GM04504 (cell line): ENCODE measurements around the gene PALB2.
"Not testable (repeated sequence)": the region's sequence is repeated elsewhere in the genome, so short reads cannot be mapped to it uniquely, and the experiment has no call there.

ENCODE experiments used
- DNase-seq: peaks from one replicate; pipeline ENCODE4 v3.0.0-alpha.2; 2012; ENCODE audit warnings: low read depth

Gene PALB2

DNA sequence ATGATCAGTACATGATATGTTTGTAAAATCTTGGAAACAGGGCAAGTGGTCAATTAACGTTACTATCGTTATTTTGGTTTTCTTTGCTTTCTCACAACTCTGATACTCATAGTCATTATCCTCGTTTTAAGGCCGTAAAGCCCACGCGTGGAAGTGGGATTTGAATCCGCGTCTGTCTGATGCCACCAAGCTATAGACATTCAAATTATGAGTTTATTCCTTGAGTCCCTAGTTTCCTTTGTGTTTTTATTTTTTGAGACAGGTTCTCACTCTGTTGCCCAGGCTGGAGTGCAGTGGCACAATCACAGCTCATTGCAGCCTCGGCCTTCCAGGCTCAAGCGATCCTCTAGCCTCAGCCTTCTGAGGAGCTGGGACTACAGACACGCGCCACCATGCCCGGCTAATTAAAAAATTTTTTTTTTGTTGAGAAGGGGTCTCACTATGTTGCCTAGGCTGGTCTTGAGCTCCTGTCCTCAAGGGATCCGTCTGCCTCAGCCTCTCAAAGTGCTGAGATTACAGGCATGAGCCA, 1.2 kb upstream of the PALB2 start:
- DNase-seq = no peak

DNA sequence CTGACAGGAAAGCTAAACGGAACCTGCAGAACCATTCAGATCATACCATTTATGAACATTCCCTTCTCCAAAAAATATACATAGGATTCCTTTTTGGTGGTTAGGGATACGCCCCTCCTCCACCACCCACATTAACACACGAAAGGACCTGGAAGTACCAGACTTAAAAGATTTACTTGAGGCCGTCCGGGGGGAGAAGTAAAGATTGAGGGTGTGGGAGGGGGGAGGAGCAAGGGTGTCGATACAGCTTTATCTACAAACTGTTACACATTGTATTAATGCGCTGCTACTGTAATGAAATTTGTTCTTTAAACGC, 537 bp downstream of the PALB2 start:
- DNase-seq = no peak

DNA sequence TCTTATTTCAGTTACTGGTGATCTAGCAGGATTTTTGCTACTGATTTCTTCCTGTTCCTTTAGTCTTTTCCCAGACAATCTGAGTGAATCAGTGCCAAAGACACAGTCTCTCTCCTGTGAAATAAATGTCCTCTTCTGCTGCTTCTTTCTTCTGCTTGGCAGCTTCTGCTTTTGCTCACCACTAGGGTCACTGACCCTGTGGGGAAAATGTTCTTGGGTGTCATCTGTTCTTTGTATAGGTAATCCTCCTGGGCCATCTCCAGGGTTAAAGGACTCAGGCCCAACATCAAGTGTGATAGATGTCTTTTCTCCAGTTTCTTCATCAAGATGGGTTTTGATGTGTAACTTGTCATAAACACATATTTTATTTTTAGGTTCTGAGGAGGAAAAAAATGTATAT, 5.2 kb downstream of the PALB2 start:
- no peak for DNase-seq

DNA sequence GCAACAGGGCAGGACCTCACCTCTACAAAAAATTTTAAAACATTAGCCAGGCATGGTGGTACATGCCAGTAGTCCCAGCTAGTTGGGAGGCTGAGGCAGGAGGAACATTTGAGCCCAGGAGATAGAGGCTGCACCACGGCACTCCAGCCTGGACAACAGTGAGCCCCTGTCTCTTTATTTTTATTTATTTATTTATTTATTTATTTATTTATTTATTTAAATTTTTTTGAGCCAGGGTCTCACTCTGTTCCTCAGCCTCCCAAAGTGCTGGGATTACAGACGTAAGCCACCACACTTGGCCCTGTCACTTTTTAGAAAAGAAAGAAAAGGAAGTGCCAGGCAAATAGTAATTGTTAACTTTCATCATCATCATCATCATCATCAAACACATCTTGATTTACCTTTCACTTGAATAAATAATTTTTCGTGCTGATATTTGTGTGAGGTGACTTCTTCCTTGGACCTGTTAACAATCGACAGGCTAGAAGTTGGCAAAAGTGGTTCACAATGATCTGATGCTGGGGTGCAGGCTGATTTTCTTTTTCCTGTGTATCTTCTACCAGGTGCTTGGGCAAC, 6.6 kb downstream of the PALB2 start:
- DNase-seq = no peak

DNA sequence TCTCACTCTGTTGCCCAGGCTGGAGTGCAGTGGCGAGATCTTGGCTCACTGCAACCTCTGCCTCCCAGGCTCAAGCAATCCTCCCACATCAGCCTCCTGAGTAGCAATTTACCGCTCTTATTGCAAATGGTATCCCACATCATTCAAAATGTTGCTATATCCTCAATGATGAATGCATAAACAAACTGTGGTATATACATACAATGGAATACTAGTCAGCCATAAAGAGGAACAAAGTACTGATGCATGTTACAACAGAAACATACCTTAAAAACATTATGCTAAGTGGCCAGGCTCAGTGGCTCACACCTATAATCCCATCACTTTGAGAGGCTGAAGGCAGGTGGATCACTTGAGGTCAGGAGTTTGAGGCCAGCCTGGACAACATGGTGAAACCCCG, 9.2 kb downstream of the PALB2 start:
- not testable (repeated sequence) for DNase-seq

DNA sequence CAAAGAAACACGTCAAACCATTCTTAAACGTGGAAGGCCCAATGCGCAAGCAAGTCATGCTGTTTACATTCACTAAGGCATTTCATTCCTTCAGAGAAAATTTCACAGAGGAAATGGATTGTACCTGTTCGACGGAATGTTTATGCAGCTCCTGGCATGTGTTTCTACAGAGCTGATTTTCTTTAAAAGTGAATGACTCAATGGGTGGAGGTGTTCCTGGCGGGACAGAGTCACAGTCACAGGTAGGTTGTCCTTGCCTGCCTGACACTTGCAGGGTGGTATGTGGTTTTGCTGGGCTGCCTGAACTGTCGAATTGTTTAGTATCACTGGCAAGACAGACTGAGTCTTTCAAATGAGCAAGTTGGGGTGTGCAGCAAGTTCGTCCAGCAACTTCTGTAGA, 11.6 kb downstream of the PALB2 start:
- no peak for DNase-seq

DNA sequence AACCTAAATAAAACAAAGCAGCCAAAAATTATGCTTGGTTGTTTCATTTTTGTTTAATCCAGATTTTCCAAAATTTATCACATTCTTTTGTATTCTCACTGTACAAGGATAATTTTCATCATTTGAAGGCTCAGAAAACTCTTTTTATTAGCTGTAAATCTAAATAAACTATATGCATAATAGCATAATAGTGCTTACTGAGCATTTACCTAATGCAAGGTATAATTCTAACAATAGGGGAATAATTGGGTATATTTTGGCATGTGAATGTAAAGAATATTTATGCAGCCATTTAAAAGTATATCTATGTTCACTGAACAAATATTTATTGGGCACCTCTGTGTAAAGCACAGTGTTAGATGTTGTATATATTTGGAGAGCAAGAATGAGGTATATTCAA, 17.0 kb downstream of the PALB2 start:
- no peak for DNase-seq

DNA sequence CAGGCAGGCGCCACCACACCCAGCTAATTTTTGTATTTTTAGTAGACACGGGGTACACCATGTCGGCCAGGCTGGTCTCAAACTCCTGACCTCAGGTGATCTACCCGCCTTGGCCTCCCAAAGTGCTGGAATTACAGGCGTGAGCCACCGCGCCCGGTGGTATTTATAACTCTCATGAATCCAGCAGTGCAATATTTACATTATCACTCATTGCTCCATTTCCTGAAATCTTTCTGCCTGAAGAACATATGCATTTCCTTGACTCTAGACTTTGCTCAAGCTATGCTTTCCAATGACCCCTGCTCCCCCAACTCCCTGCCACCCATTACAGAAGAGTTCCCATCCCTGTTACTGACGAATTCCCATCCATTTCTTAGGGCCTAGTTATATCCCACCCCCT, 25.3 kb downstream of the PALB2 start:
- DNase-seq = no peak

DNA sequence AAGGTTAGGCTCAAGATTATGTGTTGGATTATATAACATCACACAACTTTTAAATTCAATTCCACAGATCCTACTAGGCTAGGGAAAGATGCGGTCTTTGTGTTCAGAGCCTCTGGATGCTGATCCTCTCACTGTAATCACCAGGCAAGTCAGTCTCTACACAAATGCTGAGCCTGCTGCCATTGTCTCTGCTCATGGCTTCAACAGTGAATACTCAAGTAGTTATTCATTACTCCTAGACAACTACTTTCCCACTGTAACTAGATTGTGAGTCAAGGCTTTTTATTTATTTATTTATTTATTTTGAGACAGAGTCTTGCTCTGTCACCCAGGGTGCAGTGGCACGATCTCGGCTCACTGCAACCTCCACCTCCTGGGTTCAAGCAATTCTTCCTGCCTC, 29.2 kb downstream of the PALB2 start:
- no peak for DNase-seq

DNA sequence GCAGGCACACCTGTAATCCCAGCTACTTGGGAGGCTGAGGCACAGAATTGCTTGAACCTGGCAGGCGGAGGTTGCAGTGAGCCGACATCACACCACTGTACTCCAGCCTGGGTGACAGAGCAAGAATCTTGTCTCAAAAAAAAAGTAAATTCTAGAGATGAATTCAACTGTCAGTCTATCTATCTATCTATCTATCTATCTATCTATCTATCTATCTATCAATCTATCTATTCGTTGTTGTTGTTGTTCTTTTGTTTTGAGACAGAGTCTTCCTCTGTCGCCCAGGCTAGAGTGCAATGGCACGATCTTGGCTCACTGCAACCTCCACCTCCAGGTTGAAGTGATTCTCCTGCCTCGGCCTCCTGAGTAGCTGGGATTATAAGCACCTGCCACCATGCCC, 30.2 kb downstream of the PALB2 start:
- not testable (repeated sequence) for DNase-seq

DNA sequence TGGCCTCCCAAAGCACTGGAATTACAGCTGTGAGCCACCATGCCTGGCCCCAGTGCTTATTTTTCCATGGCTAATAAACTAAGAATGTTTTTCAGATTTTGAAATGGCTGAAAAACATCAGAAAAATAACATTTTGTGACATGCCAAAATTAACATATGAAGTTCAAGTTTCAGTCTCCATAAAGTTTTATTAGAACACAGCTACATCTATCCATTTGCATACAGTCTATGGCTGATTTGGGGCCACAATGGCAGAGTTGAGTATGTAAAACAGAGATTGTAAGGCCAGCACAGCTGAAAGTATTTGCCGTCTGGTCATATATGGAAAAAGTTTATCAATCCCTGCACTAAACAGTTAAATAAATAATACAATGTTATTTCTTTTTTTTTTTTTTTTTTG, 31.2 kb downstream of the PALB2 start:
- no peak for DNase-seq

DNA sequence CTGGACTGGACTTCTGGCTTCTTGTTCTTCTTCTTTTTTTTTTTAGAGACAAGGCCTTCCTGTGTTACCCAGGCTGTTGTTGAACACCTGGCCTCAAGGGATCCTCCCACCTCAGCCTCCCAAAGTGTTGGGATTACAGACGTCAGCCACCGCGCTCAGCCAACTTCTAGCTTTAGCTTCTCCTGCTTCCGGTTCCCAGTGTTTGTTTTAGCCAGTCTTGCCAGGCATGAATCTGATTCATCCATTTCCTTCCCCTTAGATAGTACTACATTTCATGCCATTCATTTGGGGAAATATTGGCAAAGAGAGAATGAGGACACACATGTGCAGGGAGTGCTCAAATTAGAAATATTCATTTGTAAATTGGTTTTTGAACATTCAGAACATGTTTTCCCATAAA, 32.9 kb downstream of the PALB2 start:
- DNase-seq = no peak

DNA sequence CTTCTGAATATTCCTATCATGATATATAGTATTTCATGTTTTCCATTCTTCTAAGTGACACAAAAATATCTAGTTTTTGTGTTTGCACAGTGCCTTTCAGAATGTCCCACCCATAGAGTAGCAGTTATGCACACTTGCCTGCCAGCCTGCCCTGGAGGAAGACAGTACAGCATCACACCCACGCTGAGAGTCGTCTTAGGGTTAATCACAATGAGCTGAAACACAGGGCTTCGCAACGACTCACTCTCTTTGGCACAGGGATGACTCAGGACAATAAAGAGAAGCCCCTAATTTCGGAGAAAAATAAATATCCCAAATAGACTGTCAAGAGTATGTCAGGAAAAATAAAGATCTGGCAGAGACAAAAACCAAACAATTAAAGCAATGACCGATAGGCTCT, 33.4 kb downstream of the PALB2 start:
- DNase-seq = no peak

DNA sequence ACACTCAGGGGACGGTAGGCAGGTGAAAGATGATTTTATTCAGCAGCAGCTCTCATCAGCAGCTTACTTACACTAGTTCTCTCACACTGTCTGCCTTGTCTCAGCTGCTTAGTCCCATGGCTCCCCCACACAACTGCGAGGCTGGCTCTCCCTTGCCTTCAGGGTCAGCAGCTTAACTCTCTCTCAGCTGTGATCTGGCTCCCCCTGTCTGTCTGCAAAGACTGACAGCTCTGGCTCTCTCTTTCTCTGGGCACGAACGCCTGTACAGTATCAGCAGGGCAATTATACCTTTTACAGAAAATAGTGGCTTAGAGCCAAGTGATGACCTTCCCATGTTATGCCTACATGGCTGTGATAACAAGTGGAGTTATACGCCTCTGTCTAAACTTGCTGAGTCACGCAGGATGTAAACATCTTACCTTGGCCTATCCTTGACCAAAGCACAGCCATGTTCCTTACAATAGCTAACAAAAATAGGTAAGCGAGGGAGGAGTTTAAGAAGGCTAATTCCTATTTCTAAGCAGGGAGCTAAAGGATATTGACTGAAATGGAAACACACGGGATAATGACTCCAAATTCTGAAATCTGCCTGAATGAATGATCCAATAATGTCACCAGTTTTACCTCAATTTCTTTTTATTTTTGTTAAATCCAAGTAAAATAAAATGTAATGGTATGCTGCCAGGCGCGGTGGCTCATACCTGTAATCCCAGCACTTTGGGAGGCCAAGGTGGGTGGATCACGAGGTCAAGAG, 43.9 kb downstream of the PALB2 start:
- DNase-seq = no peak

DNA sequence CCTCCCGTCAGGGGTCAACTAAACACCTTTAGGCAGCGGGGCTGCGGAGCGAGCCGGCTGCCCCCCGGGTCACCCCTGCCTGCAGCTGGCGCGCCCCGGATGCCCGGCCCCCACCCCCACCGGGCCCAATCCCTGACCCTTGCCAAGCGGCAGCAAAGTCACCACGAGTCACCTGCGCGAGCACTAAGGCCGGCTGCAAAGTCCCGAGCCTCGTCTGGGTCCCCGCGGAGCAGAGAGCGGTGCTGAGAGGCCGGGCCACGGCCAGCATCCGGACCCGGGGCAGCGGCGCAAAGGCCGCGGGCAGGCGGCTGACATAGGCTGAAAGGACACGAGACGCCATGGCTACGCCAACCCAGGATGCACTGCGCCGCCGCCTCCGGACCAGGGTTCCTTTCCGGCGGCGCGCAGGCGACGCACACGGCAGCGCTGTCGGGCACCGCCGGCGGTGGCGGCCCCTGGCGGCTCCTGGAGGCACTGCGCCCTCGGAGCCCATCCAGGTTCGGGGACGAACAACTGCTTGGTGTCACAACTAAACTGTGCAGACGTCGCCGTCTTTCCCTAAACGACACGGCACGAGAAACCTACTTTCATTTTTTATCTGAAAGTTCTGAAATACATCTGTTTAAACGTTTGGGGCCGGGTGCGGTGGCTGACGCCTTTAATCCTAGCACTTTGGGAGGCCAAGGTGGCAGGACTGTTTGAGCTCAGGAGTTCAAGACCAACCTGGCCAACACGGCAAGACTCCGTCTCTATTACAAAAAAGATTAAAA, 45.0 kb downstream of the PALB2 start, which contains the start of gene NDUFAB1:
Gene NDUFAB1, minus strand, starts transcription at position 366 of the 770 bp plus-strand sequence. Its CDS starts 26 bp downstream, at position 340.
- peak; percentile 65 for DNase-seq

DNA sequence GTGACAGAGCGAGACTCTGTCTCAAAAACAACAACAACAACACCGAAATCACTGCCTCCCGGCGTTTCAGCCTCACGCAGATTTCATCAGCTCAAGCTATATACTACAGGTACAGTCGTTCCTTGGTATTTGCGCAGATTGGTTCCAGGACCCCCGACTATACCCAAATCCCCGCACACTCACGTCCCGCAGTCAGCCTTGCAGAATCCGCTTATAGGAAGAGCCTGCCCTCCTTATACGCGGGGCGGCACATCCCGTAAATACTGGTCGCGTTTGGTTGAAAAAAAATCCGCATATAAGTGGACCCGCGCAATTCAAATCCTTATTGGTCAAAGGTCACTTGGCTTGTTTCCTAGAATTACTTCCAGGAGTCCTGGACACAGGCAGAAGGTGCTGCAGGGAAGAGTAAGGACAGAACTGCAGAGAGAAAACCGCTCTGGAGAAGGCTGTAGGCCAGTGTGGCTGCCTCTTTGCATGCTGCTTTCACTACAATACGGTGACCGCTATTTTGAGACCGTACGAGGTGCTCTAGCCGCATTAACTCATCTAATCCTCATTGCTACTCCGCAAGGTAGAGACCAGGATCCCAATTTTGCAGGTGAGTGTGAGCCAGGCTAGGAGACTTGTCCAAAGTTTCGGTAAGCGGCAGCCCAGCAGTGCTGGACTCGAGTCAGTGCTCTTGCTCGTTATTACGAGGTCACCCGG, 45.7 kb downstream of the PALB2 start:
- DNase-seq = no peak

DNA sequence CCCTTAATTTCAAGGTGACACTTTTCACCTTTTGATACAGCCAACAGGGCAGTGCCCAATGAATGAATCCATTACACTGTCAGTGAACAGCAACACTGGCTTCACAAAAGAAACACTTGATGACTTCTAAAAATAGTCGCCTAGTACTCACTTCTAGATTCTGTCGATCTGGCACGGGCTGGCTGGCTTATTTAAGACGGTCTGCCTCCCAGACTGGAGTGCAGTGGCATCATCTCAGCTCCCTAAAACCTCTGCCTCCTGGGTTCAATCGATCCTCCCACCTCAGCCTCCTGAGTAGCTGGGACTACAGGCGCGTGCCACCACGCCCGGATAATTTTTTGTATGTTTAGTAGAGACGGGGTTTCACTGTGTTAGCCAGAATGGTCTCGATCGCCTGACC, 46.9 kb downstream of the PALB2 start:
- no peak for DNase-seq

DNA sequence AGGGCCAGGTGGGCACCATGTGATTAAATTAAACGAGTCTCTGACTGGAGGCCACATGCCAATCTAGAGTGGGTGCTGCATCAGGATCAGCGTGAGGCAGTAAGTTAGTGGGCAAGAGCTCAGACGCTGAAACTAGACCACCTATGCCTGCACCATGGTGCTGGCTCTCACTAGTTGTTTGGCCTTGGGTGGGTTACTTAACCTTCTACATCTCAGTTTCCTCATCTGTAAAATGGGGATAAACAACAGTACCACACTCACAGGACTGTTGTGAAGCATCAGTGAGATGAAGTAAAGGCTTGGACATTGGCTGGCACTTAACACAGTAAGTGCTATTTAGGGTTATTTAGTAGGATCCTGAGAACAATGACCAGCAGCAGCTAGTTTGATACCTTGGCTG, 50.9 kb downstream of the PALB2 start:
- no peak for DNase-seq

DNA sequence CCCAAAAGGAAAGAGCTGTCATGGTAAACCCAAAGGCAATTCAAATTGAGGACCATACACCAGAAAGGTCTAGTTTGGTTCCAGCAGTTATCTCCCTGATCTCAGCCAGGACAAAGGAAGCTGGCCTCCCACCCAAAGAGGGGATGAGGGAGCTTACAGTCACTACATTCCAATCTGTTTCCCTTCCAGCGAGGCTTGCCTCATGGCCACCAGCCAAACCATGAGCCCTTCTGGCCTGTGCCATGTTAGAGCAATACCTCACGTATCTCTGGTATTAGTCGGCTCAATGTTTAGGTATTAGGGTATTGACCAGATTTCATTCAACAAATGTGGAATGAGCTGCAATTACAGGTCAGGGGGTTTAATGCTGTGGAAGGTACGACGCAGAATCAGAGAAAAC, 53.4 kb downstream of the PALB2 start:
- DNase-seq = peak; percentile 27

DNA sequence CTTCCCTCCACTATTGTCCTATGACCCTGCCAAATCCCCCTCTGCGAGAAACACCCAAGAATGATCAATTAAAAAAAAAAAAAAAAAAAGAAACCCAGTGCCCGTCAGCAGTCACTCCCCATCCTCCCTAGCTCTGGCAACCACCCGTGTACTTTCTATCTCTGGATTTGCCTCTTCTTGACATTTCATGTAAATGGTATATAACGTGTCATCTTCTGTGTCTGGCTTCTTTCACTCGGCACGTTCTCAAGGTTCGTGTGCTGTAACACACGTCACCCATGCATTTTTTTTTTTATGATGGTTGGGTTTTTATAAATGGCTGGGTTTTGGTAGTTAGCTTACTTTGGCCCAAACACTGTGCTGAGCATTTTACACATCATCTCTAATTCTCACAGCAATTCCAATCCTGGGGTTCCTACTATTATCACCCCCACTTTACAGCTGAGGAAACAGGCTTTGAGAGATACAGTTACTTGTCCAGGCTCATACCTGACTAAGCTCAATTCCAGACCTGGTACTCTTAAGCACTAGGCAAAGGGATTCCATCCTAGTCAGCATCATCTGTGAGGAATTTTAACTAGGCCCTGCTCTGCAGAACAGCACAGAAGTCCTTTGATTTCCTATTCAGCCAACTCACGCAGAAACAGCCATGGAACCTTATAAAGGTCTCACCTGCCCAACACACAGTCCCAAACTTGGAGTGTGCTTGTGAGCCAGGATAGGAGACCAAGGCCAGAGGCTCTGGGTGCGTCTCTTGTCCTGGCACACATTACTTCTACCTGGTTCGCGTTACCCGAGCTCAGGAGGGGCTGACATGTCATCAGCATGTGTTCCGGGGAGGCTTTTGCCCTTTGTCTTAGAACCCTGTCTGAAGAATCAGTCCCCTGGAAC, 56.7 kb downstream of the PALB2 start:
- DNase-seq = no peak

DNA sequence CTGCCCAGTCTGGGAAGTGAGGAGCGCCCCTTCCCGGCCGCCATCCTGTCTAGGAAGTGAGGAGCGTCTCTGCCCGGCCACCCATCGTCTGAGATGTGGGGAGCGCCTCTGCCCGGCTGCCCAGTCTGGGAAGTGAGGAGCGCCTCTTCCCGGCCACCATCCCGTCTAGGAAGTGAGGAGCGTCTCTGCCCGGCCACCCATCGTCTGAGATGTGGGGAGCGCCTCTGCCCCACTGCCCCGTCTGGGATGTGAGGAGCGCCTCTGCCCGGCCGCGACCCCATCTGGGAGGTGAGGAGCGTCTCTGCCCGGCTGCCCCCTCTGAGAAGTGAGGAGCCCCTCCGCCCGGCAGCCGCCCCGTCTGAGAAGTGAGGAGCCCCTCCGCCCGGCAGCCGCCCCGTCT, 57.8 kb downstream of the PALB2 start:
- DNase-seq = not testable (repeated sequence)
